Measurements from ENCODE around the gene SSTR3. TPM values are rescaled to one million over a fixed set of nuclear protein-coding genes. Genes with fewer than 3 reads are reported as not detected.
"Not testable (repeated sequence)": the region's sequence is repeated elsewhere in the genome, so short reads cannot be mapped to it uniquely, and the experiment has no call there.

SSTR3 gene
- total RNA-seq, 1 donor from 2014 or later, result not detected

DNA sequence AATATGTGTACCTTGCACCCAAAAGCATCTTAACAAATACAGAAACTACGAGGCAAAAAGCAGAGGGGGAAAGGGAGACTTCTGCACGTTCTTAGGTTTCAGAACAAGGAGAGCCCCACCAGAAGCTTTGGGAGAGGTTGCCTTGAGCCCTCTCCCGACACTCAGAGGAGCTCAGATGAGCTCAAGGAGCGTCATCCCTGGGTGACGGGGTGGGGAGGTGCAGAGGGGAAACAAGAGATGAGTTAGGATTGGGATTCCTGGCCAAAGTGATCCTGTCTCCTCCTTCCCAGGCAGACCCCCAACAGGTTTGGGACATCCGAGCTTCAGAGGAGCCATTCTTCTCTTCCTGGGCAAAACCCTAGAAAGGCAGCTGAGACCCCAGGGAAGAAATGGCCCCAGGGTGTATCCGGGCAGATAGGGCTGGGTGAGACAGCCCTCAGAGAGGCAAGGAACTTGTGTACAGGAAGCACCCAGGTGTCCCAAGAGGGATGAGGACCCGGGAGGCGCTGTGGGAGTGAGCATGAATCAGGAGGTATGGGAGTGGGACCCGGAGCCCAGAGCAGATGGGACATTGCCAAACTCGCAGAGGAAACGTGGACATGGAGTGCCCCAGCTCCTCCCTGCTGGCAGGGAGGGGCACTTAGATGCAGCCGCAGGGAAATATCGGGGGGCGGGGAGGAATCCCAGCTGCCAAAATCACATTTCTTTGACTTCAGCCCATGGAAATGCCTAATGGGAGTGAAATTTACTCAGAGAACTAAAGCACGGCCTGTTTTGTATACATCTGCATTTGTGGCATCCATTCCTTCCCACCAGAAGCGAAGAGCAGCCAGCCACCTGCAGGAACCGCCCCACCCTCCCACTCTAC is 36.6 kb downstream of the SSTR3 start:
- intact Hi-C loops (cut with micrococcal nuclease), result no loop called here
- DNase-seq (peak; percentile 37), ATAC-seq (peak; percentile 3)

DNA sequence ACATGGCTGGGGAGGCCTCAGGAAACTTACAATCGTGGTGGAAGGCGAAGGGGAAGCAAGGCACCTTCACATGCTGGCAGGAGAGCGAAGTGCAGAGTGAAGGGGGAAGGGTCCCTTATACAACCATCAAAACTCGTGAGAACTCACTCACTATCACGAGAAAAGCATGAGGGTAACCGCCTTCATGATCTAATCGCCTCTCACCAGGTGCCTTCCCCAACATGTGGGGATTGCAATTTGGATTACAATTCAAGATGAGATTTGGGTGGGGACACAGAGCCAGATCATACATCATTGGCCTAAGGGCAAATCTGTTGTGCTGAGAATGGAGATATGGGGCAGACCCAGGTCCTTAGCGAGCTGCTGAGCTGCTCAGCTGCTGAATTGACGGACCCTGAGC is 37.3 kb downstream of the SSTR3 start:
- no peak for DNase-seq
- no peak for ATAC-seq
- intact Hi-C loops (cut with micrococcal nuclease), result no loop called here

DNA sequence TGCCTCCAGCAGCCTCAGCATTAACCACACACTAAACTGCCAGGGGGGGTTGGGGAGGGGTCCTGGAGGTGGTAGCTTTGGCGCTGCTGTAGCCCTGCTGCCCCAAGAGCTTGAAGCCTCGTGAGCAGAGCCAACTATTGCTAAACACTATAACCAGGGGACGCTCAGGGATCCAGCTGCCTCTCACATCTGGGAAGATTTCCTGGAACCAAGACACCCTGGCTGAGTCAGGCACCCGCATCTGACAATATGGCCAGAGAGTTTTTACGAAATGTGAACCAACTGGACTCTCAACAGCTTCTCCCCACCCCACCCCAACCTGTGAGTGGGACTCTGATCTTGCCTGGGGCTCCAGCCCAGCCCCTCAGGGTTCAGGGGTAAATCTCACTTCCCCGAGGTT is 38.6 kb downstream of the SSTR3 start:
- intact Hi-C loops (cut with micrococcal nuclease), result no loop called here
- DNase-seq (peak; percentile 54), ATAC-seq (peak; percentile 67)

DNA sequence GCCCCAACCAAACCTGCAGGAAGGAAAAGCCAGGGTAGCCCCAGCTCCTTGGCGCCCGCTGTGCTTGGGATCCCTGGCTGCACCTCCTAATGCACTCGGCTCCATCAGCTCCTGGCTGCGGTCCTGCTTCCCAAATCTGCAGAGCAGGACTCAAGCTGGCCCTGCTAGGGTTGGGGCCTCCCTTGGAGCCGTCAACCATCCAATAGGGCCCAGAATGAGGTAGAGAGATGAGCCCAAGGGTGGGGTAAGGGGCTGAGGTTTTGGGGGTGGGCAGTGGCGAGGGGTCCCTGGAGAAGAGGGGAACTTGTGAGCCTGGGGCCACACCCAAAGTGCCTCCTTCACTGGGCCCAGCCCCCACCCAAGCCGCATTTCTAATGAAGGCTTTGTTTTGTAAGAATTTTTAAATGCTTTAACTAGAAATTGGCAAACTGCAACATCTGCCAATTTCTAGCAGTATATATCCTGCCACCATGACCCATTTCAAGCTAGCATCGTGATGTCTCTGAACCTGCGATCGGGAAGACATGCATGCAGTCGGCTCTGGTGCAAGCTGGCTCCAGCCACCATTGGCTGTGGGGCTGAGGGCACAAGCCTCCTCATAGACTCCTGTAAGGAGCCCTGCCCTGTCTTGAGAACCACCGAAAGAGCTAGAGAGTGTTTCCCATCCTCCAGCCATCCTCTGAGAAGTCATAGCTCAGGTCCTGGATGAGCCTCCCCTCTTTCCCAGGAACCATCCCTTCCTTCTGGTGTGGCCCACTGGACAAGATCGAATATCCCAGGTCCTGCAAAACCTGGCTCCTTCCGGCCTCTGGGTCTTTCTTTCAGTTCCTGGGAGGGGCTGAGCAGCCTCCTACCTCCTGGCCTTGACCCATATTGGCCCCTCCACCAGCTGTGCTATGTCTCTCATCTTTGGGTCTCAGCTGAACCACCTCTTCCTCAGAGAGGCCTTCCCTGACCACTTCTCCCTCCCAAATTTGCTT is 39.7 kb downstream of the SSTR3 start:
- DNase-seq (peak; percentile 36), ATAC-seq (no peak)
- intact Hi-C loops (cut with micrococcal nuclease), result no loop called here

DNA sequence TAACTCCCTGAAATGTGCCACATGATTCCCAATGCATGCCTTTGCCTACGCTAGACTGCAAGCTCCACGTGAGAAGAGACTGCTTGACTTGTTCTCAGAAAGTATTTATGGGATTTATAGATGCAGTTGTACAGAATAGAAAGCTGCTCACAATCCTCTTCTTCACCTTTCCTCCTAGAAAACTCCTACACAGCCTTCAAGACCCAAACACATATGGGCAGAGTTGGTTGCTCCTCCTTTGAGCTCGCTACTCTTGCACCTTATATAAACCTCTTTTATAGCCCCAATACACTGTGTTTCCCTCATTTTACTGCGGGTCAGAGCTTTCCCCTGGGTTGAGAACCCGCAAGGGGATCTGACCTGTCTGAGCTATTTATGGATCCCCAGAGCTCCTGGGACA is 40.6 kb downstream of the SSTR3 start:
- peak; percentile 7 for DNase-seq
- intact Hi-C loops (cut with micrococcal nuclease), result no loop called here
- no peak for ATAC-seq

DNA sequence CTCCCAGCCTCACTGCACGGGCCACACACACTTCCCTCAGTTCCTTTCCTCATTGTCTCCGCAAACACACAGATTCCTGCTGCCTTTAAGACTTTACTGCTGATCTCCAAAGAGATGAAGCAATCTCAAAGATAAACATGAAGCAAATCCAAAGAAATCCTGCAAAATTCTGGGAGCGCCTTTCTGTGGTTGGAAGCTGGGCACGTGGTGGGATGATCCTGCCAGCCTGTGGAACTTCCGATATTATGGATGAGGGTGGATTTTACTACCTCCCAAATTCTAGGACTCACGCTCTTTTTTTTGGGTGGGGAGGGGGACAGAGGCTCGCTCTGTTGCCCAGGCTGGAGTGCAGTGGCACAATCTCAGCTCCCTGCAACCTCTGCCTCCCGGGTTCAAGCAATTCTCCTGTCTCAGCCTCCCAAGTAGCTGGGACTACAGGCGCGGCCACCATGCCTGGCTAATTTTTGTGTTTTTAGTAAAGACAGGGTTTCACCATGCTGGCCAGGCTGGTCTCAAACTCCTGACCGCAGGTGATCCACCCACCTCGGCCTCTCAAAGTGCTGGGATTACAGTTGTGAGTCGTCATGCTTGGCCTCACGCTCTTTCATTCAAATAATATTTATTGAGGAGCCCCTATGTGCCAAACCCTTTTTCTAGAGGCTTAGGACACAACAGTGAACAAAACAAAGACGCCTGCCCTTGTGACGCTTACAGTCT is 41.4 kb downstream of the SSTR3 start:
- DNase-seq; intact Hi-C loops (cut with micrococcal nuclease); ATAC-seq: not testable (repeated sequence)

DNA sequence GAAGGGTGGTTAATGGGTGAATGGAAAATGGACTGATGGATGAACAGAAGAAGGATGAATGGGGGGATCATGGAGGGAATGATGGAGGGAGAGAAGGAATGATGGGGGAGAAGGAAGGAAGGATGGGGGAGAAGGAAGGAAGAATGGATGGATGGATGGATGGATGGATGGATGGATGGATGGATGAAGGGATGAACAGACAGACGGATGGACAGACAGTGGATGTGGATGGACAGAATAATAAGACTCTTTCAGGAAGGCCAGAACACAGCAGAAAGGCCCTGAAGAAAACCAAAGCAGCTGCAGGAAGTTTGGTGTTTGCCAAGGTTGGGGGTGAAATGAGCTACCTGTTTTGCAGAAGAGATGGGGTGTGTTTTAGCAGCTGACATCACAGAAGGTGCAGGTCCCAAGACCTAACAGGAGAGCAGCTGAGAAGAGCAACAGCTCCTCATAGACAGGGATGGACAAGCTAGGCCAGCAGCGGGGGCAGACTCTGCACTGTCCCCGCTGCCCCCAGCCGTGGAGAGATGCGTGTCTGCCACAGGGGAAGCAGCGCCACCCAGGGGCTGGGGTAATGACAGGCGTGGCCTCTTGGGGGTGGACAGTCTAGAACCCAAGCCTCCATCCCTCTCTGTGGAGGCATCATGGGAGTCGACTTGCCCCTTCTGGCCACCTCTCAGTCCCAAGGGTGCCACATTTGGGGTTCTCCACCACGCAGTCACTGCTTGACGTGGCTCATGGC is 42.2 kb downstream of the SSTR3 start:
- peak; percentile 25 for DNase-seq
- intact Hi-C loops (cut with micrococcal nuclease), result no loop called here
- ATAC-seq, result no peak

DNA sequence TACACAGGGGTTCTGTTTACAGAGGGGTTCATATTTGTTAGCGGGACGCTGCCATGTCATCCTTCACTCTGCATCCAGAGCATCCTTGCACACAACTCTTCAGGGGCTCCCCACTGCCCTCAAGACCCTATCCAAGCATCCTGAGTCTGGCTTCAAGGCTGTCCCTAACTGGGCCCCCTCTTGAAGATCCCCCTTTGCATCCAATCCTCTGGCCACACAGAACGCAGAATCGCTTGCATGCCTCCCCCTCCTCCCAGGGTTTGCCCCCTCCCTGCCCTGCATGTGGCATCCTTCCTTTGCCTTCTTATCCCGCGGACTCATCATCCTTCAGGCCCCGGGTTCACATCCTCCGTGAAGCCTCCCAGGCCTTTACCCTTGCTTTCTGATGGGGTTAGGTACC is 42.9 kb downstream of the SSTR3 start:
- ATAC-seq, result no peak
- DNase-seq, result no peak
- intact Hi-C loops (cut with micrococcal nuclease), result no loop called here

DNA sequence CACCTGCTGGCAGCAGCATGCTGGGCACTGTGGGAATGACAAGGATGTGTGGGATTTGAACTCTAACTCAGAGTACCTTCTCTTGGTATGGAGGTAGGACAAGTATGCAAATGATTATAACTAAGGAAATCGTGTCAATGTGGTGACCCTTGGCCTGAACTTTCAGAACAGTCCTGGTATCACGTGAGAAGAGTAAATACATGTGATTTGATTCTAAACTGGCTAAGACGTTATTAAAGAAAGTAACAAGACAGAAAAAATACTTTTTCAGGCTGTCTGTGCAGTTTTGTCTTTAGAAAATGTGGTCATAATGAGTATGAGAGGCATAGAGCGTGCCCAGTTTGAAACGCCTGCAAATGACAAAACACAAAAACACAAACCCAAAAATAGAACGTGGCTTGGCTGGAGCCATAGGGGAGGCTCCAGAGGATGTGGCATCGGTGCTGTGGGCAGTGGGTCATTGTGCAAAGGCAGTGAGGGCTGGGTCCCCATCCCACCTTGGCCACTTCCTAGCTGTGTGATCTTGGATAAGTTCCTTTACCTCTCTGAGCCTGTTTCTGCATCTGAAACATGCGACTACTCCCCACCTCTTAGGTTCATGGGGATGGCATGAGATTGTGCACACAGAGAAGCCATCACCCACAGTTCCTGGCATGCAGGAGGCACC is 44.2 kb downstream of the SSTR3 start:
- ATAC-seq (no peak), DNase-seq (peak; percentile 18)
- intact Hi-C loops (cut with micrococcal nuclease), result loop anchor here (2.0 kb wide), 1 partner anchor 31 kb away; no protein-coding TSS in a partner anchor

DNA sequence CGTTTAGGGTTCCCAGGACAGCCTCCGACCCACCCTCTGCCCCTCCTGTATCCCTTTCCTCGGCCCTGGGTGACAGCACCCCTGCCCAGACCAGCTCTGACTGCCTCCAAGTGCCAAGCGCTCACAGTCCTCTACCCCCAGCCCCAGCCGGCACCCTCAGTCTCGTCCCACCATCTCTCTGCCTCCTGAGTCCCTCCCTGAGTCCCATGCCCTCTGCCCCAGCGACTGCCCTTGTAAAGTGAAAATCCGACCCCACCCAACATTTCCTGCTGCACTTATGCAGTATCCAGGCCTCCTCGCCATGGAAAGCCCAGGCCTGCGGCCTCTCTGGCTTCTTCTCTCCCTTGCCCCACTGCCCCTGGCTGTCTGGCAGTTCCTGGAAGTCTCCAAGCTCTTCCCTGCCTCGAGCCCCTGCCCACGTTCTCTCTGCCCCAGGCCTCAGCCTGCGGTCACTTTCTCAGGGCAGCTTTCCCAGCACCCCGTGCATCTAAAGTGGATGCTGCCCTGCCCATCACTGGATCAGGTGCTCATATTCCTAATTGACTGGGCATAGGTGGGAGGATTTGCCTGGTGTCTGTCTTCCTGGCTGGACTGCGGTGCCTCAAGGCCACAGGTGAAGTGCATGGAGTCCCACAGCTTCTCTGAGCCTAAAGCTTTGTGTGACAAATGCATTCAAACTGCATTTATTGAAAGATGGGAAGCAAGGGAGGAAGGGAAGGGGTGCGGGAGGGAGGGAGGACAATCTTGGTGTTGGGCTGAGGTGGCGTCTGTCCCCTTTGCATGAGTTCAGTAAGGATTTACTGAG is 44.9 kb downstream of the SSTR3 start:
- DNase-seq (peak; percentile 17), ATAC-seq (peak; percentile 15)
- intact Hi-C loops (cut with micrococcal nuclease), result loop anchor here (2.0 kb wide), 1 partner anchor 31 kb away; no protein-coding TSS in a partner anchor

DNA sequence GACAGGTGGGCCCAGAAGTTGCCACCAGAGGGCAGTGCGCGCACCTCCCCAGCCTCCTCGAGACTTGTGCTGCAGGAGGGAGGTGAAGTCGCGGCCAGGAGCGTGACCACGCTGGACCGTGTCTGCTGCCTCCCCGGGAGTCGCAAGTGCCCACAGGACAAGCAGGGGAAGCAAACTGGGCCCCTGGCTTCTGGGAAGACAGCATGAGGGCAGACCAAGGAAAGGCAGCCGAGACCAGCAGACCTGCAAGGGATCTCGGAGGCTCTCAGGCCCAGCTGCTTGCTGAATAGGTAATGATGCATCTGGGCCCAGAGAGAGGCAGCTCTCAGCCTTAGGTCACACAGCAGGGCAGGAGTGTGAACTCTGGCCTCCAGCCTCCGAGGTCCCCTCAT is 45.6 kb downstream of the SSTR3 start:
- ATAC-seq (peak; percentile 95), DNase-seq (peak; percentile 92)
- intact Hi-C loops (cut with micrococcal nuclease), result loop anchor here (2.0 kb wide), 1 partner anchor 32 kb away; no protein-coding TSS in a partner anchor

DNA sequence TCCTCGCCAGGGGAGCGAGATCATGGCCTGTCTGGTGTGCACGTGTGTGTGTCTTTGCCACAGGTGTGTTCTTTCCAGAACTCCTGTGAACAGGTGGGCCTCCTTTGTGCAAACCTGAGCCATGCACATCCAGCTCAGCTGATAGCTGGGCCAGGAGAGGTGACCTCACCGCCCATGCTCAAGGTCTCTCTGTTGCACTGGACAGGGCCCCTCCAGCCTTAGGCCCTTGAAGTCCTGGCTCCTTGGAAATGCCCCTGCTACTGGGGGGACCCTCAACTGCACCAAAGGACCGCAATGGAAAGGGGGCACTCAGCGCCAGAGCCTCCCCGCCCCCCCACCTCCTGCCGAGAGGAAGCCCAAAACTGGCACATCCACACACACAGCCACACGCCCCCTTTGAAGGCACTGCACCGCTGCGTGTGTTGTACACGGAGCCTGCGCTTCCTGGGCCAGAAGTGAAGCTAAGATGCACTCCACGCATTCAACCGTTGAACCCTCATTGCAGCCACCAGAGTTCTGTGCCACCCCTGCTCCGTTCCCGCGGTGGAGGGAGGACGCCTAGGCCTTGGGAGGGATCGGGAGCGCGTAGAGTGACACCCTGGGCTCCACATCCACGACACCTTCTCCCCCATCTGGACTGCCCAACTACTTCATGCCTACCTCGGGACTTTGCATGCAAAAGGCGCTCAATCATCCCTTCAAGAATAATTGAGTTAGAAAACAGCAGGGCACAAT is 46.2 kb downstream of the SSTR3 start:
- intact Hi-C loops (cut with micrococcal nuclease), result loop anchor here (2.0 kb wide), 1 partner anchor 33 kb away; no protein-coding TSS in a partner anchor
- DNase-seq, result peak; percentile 24
- ATAC-seq, result no peak

DNA sequence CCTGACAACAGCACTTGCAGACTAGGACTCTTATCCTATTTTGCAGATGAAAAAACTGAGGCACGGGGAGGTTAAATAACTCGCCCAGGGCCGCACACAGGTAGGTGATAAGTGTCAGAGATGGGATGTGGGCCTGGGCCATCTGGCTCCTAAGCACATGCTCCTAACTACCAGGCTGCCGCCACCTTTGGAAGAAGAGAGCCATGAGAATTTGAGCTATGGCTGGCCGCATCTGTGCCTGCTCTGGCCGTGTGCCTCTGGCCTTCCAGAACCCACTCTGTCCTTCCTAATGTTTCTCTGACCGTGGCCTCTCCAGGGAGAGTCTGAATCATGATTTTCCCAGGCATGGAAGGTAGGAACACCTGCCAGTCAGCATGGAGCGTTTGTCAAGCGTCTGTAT is 47.2 kb downstream of the SSTR3 start:
- DNase-seq, result peak; percentile 10
- ATAC-seq, result no peak
- intact Hi-C loops (cut with micrococcal nuclease), result no loop called here

DNA sequence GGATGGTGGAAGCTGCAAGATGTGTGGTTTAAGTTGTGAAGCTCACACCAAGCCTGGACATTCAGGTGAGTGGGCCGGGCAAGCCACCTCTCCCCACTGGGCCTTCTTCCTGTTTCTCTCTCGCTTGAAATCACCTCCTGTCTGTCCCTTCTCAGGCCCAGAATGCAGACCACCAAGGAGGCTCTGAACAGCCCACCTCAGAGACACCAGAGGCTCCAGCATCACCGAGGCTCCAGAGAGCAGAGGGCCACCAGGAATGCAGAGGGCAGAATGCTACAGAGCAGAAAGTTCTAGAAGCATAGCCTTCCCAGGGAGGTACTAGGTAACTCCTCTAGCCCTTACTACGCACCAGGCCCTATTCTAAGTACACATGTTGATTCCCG is 47.8 kb downstream of the SSTR3 start:
- ATAC-seq, result no peak
- intact Hi-C loops (cut with micrococcal nuclease), result no loop called here
- DNase-seq, result no peak

DNA sequence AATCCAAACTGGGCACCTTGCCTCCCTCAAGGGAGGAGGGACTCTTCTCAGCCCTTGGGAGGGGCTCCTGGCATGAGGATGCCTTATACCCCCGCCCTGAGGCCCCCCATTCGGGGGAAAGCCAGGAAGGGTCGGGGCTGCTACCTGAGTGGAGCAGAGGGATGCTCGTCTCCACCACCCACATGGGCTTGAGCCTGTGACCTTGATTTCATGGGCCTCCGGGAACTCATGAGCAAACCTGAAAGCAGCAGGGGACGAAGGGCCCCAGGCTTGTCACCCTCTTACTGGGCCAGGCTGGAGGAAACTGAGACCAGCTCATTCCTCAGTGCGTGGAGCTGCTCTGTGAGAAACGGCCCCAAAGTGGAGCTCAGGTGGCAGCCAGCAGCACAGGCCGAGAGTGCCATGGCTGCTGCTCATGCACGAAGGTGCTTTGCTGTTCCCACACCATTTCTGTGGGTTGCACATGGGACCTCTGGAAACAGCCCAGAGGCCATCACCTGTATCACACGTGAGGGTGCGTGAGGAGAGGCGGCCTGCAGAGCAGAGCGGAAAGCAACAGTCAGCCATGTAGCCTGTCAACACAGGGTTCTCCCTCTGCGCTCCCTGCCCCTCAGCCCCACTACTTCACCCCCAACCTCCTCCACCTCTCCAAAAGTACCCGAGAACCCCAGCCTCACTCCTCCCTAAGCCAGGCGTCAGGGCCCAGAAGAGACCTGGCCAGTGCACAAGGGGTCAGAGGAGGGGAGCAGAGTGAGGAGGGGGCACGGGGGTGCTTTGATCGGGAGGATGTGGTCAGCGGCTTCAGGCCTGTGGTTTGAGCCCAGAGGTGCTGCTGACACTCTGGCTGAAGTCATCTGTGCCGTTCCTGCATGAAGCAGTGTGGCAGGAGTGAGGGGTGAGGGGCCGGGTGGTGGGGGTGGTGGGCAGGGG is 48.4 kb downstream of the SSTR3 start:
- intact Hi-C loops (cut with micrococcal nuclease), result no loop called here
- no peak for ATAC-seq
- peak; percentile 25 for DNase-seq

DNA sequence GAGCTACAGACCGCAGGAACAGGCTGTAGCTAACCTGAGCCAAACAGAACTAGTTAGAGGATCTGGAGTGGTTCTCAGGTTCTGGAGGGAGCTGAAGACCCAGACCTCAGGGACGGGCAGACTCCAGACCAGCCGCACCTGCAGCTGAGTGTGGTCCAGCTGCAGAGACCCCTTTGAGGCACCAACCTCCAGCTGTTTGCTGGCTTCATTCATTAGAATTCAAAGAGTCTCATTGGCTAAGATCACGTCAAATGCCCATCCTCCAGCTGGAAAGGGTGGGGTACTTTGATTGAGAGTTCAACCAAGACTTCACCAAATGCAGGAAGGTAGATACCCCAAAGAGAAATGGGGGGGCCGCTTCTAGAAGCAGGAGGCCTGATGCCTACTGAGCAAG is 49.2 kb downstream of the SSTR3 start:
- ATAC-seq (no peak), DNase-seq (no peak)
- intact Hi-C loops (cut with micrococcal nuclease), result no loop called here
